Measurements from ENCODE around the gene LPIN1.

- no peak for TF ChIP-seq EZH2phosphoT487 (IDR thresholded peaks at IDR 0.05; ENCODE audit: low read depth, severe bottlenecking, unreplicated experiment)
- TF ChIP-seq CTCF (IDR thresholded peaks at IDR 0.05; ENCODE audit: poor library complexity) = no peak
Measured at GRCh38 chr2:11769516-11769915, 23.1 kb downstream of the LPIN1 start.
